Loucy (cell line): ENCODE data around the gene ZNF609.

Experiments used
- H2AFZ ChIP-seq: fragments of 200-600 bp; sonication (generic); 2 replicates; pipeline ENCODE4 v1.6.0; 2016; ENCODE audit warnings: antibody characterized with exemption, mild to moderate bottlenecking, low read length, moderate library complexity
- H3F3A ChIP-seq: fragments of 200-600 bp; 2 replicates; pipeline ENCODE4 v1.6.0; 2016; ENCODE audit warnings: antibody characterized with exemption, low read depth, mild to moderate bottlenecking
- H3K27me3 ChIP-seq: fragments of 200-600 bp; sonication (generic); 2 replicates; pipeline ENCODE4 v1.6.1; 2014; ENCODE audit warnings: low read length, mild to moderate bottlenecking; ENCODE audit not compliant: insufficient read depth, poor library complexity, severe bottlenecking
- H3K36me3 ChIP-seq: fragments of 200-600 bp; sonication (generic); 2 replicates; pipeline ENCODE4 v1.6.1; 2016; ENCODE audit warnings: low read length; ENCODE audit not compliant: insufficient read depth
- H3K4me1 ChIP-seq: fragments of 200-600 bp; sonication (generic); 2 replicates; pipeline ENCODE4 v1.5.1; 2014; ENCODE audit warnings: low read length, mild to moderate bottlenecking; ENCODE audit not compliant: insufficient read depth, poor library complexity, severe bottlenecking
- H3K4me2 ChIP-seq: fragments of 200-600 bp; sonication (generic); 2 replicates; pipeline ENCODE4 v1.6.0; 2014; ENCODE audit warnings: antibody characterized with exemption, low read length, low read depth, mild to moderate bottlenecking; ENCODE audit not compliant: poor library complexity, severe bottlenecking
- H3K4me3 ChIP-seq: fragments of 200-600 bp; sonication (generic); 2 replicates; pipeline ENCODE4 v1.5.1; 2014; ENCODE audit warnings: low read length, mild to moderate bottlenecking, mixed read lengths; ENCODE audit not compliant: poor library complexity, severe bottlenecking
- H3K79me2 ChIP-seq: fragments of 200-600 bp; sonication (generic); 2 replicates; pipeline ENCODE4 v1.6.1; 2014; ENCODE audit warnings: low read length; ENCODE audit not compliant: insufficient read depth
- H3K9ac ChIP-seq: fragments of 200-600 bp; sonication (generic); 2 replicates; pipeline ENCODE4 v1.6.0; 2014; ENCODE audit warnings: mild to moderate bottlenecking, low read depth, low read length, moderate library complexity; ENCODE audit not compliant: poor library complexity, severe bottlenecking
- H3K9me2 ChIP-seq: fragments of 200-600 bp; sonication (generic); replicated peaks from 2 replicates; pipeline ENCODE4 v1.6.1; 2016; ENCODE audit warnings: low read depth, low read length, mixed read lengths
- H3K9me3 ChIP-seq: fragments of 200-600 bp; sonication (generic); 2 replicates; pipeline ENCODE4 v1.6.1; 2014; ENCODE audit warnings: mild to moderate bottlenecking, antibody characterized with exemption, low read length, low read depth; ENCODE audit not compliant: insufficient read depth
- H4K20me1 ChIP-seq: fragments of 200-600 bp; sonication (generic); 2 replicates; pipeline ENCODE4 v1.6.0; 2014; ENCODE audit warnings: antibody characterized with exemption, low read length, mild to moderate bottlenecking; ENCODE audit not compliant: insufficient read depth, poor library complexity, severe bottlenecking
- CTCF ChIP-seq: fragments of 200-600 bp; sonication (generic); conservative IDR thresholded peaks from 2 replicates; pipeline ENCODE4 v1.5.1; 2014; ENCODE audit warnings: mild to moderate bottlenecking, antibody characterized with exemption, low read length
- EZH2phosphoT487 ChIP-seq: fragments of 200-600 bp; IDR thresholded peaks from 2 replicates; pipeline ENCODE4 v1.6.1; 2018; ENCODE audit warnings: antibody characterized with exemption, mild to moderate bottlenecking, moderate library complexity, borderline replicate concordance

Gene ZNF609

GRCh38 chr15:64560501-64560900, 100.1 kb downstream of the ZNF609 start:
- TF ChIP-seq EZH2phosphoT487 = no peak
- TF ChIP-seq CTCF = no peak
- H3K4me1 ChIP-seq = peaks cover 26% of the 10 kb centered on the region
- H3K9me2 ChIP-seq = no peaks in the 10 kb centered on the region
- H3K9ac ChIP-seq = no peak overlapping the region
- H3K4me3 ChIP-seq = no peak overlapping the region
- H2AFZ ChIP-seq = no peak overlapping the region
- H3K79me2 ChIP-seq = peaks cover 90% of the 10 kb centered on the region
- H3K9me3 ChIP-seq = no peaks in the 10 kb centered on the region
- no peaks in the 10 kb centered on the region for H3K27me3 ChIP-seq
- H3F3A ChIP-seq = no peaks in the 10 kb centered on the region
- peaks cover 43% of the 10 kb centered on the region for H4K20me1 ChIP-seq
- no peak overlapping the region for H3K4me2 ChIP-seq
- H3K36me3 ChIP-seq = no peaks in the 10 kb centered on the region

- H3K4me3 ChIP-seq = no peak overlapping the region
- no peak overlapping the region for H2AFZ ChIP-seq
- H3K79me2 ChIP-seq = peaks cover 89% of the 10 kb centered on the region
- peaks cover 43% of the 10 kb centered on the region for H4K20me1 ChIP-seq
- no peaks in the 10 kb centered on the region for H3K36me3 ChIP-seq
- no peaks in the 10 kb centered on the region for H3K27me3 ChIP-seq
- no peaks in the 10 kb centered on the region for H3K9me2 ChIP-seq
- H3K4me1 ChIP-seq = peaks cover 26% of the 10 kb centered on the region
- H3K9ac ChIP-seq = no peak overlapping the region
- H3K4me2 ChIP-seq = no peak overlapping the region
- no peak for TF ChIP-seq EZH2phosphoT487
- no peak for TF ChIP-seq CTCF
- no peaks in the 10 kb centered on the region for H3K9me3 ChIP-seq
- no peaks in the 10 kb centered on the region for H3F3A ChIP-seq
These were observed 100.6 kb downstream of the ZNF609 start for GRCh38 chr15:64560998-64561397.

GRCh38 chr15:64562003-64562640, 101.7 kb downstream of the ZNF609 start:
- H3K9me3 ChIP-seq = no peaks in the 10 kb centered on the region
- no peak overlapping the region for H3K9ac ChIP-seq
- peaks cover 89% of the 10 kb centered on the region for H3K79me2 ChIP-seq
- no peaks in the 10 kb centered on the region for H3K36me3 ChIP-seq
- no peak overlapping the region for H3K4me2 ChIP-seq
- peaks cover 34% of the 10 kb centered on the region for H4K20me1 ChIP-seq
- H3K9me2 ChIP-seq = no peaks in the 10 kb centered on the region
- TF ChIP-seq EZH2phosphoT487 (no peak), CTCF (no peak)
- no peak overlapping the region for H2AFZ ChIP-seq
- peaks cover 36% of the 10 kb centered on the region for H3K4me1 ChIP-seq
- no peaks in the 10 kb centered on the region for H3F3A ChIP-seq
- H3K27me3 ChIP-seq = no peaks in the 10 kb centered on the region
- H3K4me3 ChIP-seq = no peak overlapping the region
